GM18511 (cell line): Measurements from ENCODE around the gene EMCN.

Source experiments
- ATAC-seq: cut with Tn5 transposase; IDR thresholded peaks from one replicate; pipeline ENCODE4 v1.9.1; 2021; ENCODE audit warnings: mild to moderate bottlenecking, moderate library complexity; ENCODE audit not compliant: unreplicated experiment

The EMCN gene

GRCh38 chr4:100493756-100494155, 24.1 kb downstream of the EMCN start:
- ATAC-seq: no peak

GRCh38 chr4:100492129-100492528, 25.7 kb downstream of the EMCN start:
- ATAC-seq: no peak

- ATAC-seq: no peak
These were observed 28.5 kb downstream of the EMCN start for GRCh38 chr4:100489305-100489704.

- no peak for ATAC-seq
These were observed 31.3 kb downstream of the EMCN start for GRCh38 chr4:100486496-100486895.

GRCh38 chr4:100483796-100484195, 34.0 kb downstream of the EMCN start:
- ATAC-seq: no peak

GRCh38 chr4:100479971-100480370, 37.9 kb downstream of the EMCN start:
- ATAC-seq: no peak

- no peak for ATAC-seq
These were observed 48.3 kb downstream of the EMCN start for GRCh38 chr4:100469555-100469954.

GRCh38 chr4:100466501-100466900, 51.3 kb downstream of the EMCN start:
- no peak for ATAC-seq

- no peak for ATAC-seq
These were observed 55.8 kb downstream of the EMCN start for GRCh38 chr4:100461807-100462605.

GRCh38 chr4:100450449-100450848, 67.4 kb downstream of the EMCN start:
- ATAC-seq: no peak

- ATAC-seq: no peak
These were observed 86.4 kb downstream of the EMCN start for GRCh38 chr4:100431416-100431815.

- no peak for ATAC-seq
These were observed 87.4 kb downstream of the EMCN start for GRCh38 chr4:100430451-100430850.

- ATAC-seq: no peak
These were observed 88.2 kb downstream of the EMCN start for GRCh38 chr4:100429616-100430015.

- ATAC-seq: no peak
These were observed 89.8 kb downstream of the EMCN start for GRCh38 chr4:100428051-100428450.

- ATAC-seq: no peak
These were observed 93.4 kb downstream of the EMCN start for GRCh38 chr4:100424376-100424775.

GRCh38 chr4:100422894-100423293, 94.9 kb downstream of the EMCN start:
- ATAC-seq: no peak

GRCh38 chr4:100421361-100421978, 96.4 kb downstream of the EMCN start:
- ATAC-seq: no peak

GRCh38 chr4:100420571-100420970, 97.3 kb downstream of the EMCN start:
- ATAC-seq: no peak

GRCh38 chr4:100417565-100417964, 100.3 kb downstream of the EMCN start:
- ATAC-seq: no peak

- no peak for ATAC-seq
These were observed 103.6 kb downstream of the EMCN start for GRCh38 chr4:100414016-100414790.

GRCh38 chr4:100391863-100392262, 126.0 kb downstream of the EMCN start:
- no peak for ATAC-seq

- no peak for ATAC-seq
These were observed 126.7 kb downstream of the EMCN start for GRCh38 chr4:100391086-100391485.
